8988T (cell line): ENCODE data around the gene BTN2A1.
"Not testable (repeated sequence)": the region's sequence is repeated elsewhere in the genome, so short reads cannot be mapped to it uniquely, and the experiment has no call there.

Source experiments
- DNase-seq: peaks from one replicate; pipeline ENCODE4 v3.0.0; 2011

The BTN2A1 gene

DNA sequence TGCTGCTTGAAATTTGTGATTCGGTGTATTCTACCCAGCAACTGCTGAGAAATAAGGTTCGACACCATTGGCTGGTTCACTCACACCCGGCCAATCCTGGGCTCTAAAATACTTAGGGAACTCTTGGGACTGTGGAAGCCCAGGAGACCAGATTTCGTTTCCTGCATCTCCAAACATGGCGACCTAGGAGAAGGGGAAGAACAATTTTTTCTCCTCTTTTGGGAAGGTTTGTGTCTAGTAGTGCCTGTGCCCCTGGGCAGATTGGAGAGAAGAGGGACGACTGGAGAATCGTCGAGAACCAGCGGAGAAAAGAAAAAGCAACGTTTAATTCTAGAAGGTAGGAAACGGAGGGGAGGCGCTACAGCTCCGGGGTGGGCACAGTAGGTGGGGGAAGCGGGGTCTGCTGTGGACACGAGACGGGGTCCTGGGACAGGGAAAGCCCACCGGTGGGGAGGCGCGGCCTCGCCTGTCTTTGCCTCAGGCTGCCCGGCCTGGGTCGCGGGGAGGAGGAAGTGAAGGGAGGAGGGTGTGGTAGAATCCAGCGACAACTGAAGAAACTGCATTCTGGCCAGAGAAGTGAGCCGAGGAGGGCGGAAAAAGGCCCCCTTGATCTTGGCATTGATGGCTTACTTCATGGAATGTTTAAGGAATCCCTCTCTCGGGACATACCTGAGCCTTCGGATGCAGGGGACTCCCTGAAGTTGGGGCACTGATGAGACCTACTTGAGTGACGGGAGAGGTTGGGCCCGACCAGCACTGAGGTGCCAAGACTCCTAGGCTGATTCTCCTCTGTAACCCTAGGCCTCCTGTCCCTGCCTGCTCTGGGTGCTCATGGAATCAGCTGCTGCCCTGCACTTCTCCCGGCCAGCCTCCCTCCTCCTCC lies at the start of gene BTN2A1:
Gene BTN2A1, plus strand, starts transcription at position 150 of the 883 bp plus-strand sequence. Its CDS starts 682 bp downstream, at position 832.
- DNase-seq = peak; percentile 49

DNA sequence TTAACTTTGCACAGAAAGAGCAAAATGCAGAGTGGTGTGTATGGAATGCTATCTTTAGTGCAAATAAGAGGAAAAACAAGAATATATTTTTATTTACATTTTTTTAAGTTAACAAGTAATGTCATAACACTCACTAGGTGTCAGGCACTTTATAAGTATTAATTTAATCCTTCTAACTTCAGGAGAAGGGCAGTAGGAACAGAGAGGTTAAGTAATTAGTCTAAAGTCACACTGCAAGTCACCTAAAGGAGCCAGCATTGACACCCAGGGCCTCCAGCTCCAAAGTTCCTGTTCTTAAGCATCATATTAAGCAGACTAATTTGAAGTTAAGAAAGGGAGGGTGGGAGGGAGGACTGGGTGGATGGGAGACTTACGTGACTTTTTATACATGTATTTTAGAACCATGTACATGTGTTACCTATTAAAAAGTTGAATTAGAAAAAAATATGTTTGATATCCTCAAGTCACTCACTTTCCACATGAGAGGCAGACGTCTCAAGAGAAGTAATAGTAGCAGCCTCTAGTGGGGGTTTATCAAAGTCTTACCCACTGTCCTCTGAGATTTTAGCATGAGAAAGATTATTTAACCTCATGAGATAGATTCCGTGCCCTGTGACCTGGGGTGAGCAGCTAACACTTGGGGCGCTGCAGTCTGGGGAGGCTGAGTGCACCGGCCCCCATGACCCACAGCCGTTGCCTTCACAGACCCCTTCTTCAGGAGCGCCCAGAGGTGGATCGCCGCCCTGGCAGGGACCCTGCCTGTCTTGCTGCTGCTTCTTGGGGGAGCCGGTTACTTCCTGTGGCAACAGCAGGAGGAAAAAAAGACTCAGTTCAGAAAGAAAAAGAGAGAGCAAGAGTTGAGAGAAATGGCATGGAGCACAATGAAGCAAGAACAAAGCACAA lies 48.7 kb upstream of the BTN2A1 start:
- DNase-seq = no peak

DNA sequence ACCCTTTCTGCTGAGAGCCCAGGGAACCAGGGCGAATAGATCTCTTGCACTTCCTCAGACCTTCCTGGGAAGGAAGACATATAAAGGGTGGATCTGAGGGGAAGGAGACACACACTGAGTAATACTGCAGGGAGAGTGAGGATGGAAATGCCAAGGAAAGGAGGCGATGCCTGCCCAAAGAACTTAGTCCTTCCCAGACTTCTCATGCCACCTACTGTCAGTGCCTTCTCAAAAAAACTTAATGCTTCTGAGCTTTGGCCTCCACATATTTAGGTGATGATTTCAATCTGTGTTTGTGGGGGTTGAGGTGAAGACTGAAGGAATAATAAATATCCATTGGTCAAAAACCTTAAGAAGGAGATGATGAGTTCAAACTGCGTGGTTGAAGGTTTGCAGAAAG lies 46.0 kb upstream of the BTN2A1 start:
- no peak for DNase-seq

DNA sequence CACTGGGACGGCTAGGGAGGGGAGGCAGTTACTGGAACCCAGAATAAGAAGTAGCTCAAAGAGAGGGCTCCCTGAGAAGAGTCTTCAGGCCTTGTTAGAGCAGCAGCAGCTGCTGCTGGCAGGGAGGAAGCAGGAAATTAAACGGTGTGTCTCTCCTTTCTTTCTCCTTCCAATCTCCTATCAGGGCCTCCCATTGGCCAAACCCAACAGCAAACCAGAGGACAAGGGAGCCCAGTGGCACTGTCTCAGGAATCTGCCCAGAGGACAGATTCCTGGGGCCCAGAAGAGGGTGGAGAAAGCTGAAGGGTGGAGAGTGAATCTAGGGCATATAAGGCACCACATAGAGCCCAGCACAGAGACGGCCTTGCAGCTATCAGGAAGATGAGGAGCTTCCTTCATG lies 45.5 kb upstream of the BTN2A1 start:
- no peak for DNase-seq

DNA sequence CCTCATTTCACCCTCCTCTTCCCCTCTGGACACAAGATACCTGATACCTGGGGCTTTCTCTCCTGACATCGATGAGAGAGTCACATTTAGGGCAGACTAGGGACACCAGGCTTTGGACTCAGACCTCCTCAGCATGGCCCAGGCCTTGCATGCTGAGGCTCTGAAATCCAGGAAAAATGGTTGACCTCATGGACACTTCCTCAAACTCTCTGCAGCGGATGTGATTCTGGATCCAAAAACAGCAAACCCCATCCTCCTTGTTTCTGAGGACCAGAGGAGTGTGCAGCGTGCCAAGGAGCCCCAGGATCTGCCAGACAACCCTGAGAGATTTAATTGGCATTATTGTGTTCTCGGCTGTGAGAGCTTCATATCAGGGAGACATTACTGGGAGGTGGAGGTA lies 44.8 kb upstream of the BTN2A1 start:
- DNase-seq = no peak

DNA sequence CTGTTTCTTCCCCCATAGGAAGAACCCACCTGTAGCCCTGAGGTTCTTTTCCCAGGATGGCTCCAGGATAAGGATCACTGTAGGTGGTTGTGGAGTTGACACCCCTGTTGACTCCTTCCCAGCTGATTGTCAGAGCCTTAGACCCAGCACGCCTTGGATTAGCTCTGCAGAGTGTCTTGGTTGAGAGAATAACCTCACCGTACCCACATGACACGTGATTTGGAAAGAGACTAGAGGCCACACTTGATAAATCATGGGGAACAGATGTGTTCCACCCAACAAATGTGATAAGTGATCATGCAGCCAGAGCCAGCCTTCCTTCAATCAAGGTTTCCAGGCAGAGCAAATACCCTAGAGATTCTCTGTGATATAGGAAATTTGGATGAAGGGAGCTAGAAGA lies 43.5 kb upstream of the BTN2A1 start:
- no peak for DNase-seq

DNA sequence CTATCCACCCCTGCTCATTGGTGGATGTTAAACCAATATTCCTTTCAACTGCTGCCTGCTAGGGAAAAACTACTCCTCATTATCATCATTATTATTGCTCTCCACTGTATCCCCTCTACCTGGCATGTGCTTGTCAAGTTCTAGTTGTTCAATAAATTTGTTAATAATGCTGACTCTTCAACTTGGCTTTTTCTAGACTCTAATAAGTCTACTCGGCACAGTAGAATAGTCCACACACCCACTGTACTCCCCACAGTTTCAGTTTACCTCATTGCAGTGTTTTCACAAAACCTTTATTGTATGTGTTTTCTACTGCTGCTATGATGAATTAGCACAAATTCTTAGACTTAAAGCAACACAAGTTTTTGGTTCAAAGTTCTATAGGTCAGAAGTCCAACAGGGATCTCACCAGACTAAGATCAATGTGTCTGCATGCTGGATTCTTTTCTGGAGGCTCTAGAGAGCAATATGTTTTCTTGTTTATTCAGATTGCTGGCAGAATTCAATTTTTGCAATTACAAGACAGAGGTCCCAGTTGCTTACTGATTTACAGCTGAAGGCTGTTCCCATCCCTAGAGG lies 42.6 kb upstream of the BTN2A1 start:
- DNase-seq = no peak

DNA sequence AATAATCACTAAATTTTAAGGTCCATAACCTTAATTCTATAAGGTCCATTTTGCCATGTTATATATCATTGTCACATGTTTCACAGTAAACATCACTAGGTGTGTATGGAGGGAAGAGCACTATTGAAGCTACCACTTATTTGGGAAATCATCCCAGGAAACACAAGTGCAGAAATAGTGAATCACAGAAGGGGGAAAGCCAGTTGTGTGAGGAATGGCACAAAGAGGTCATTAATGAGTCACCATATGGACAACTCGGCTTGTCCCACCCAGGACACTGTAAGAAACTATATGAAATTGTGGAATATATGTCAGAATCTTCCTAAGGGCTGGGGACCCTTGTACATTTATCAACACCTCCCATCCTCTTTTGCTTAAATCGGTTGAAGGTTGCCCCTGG lies 42.0 kb upstream of the BTN2A1 start:
- DNase-seq = no peak

DNA sequence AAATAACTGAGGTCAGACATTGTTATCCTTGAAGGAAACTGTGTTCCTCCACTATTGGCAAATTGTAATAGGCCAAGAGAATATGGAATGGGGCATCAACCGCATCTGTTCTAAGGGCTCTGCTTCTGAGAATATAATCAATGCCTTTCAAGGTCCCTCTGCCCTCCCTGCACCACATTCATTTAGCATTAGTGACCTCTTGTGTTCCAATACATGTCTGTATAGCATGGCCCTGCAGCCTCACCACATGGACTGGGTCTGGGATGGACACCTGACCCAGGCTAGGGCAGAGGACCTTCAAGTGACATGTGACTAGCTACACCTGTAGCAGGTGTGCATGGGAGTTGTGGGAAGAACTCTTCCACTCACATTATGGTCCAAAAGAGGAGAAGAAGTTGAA lies 41.5 kb upstream of the BTN2A1 start:
- DNase-seq = no peak

DNA sequence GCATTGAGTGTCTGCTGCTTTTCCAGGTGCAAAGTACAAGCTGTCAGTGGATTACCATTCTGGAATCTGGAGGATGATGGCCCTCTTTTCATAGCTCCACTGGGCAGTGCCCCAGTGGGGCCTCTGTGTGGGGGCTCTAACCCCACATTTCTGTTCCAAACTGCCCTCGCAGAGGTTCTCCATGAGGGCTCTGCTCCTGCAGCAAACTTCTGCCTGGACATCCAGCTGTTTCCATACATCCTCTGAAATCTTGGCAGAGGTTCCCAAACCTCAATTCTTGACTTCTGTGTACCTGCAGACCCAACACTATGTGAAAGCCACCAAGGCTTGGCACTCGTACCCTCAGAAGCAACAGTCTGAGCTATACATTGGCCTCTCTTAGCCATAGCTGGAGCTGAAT lies 39.7 kb upstream of the BTN2A1 start:
- not testable (repeated sequence) for DNase-seq

DNA sequence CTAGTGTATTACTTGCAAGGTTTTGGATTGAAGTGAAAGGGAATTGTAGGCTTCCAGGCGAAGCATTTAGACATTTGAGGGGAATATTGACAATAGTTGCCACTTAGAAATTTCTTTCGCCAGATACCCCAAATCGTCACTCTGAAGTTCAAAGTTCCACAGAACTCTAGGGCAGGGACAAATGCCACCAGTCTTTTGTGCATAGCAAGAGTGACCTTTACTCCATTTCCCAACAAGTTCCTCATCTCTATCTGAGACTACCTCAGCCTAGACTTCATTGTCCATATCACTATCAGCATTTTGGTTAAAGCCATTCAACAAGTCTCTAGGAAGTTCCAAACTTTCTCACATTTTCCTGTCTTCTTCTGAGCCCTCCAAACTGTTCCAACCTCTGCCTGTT lies 39.0 kb upstream of the BTN2A1 start:
- not testable (repeated sequence) for DNase-seq

DNA sequence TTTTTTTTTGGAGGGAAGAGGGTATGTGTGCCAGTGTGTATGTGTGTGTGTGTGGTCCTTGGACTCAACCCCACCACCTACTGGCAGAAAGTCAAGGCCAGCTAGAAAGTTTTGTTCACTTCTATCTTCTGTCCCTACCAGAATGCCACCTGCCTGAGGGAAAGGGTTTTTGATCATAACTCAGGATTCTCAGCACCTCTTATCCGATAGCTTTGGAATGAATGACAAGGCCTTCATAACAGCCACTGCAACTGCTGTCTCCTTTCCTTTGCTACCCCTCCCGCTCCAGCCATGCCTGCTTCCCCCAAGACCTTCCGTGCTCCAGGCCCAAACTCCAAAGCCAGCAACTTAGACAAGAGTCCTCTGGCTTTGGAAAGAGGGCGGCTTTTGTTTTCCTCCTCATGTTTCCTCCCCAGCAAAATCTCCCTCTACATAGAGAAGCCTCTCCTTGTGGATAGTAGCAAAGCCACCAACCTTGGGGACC lies 37.0 kb upstream of the BTN2A1 start:
- DNase-seq = no peak

DNA sequence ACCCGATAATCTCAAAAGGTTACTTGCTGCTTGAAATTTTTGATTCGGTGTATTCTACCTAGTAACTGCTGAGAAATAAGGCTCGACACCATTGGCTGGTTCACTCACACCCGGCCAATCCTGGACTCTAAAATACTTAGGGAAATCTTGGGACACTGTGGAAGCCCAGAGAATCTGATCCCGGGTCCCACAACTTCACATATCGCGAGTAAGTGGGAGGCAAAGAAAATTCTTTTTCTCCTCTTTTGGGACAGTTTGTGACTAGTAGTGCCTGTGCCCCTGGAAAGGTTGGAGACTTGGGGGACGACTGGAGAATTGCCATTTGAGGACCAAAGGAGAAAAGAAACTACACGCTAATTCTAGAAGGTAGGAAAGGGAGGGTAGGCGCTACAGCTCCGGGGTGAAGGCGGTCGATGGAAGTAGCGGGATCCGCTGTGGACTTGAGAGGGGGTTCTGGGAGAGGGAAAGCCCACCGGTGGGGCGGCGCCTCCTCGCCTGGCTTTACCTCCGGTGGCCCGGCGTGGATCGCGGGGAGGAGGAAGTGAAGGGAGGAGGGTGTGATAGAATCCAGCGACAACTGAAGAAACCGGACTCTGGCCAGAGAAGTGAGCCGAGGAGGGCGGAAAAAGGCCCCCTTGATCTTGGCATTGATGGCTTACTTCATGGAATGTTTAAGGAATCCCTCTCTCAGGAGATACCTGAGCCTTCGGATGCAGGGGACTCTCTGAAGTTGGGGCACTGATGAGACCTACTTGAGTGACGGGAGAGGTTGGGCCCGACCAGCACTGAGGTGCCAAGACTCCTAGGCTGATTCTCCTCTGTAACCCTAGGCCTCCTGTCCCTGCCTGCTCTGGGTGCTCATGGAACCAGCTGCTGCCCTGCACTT lies 36.3 kb upstream of the BTN2A1 start:
- DNase-seq = peak; percentile 65

DNA sequence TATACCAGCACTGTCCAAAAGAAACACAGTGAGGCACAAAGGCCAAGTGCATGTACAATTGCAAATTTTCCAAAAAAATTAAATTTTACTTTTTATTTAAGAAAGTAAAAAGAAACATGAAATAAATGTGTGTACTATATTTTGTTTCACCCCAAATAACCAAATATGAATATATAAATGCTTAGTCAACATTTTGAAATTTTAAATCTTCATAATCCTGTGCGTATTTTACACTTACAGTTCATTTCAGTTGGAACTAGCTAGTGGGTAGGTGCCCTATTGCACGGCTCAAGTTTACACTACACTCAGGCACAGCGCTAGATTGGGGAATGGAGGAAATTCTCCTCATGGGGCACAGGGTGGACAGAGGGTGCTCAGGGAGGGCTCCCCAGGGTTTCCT lies 35.4 kb upstream of the BTN2A1 start:
- DNase-seq = no peak

DNA sequence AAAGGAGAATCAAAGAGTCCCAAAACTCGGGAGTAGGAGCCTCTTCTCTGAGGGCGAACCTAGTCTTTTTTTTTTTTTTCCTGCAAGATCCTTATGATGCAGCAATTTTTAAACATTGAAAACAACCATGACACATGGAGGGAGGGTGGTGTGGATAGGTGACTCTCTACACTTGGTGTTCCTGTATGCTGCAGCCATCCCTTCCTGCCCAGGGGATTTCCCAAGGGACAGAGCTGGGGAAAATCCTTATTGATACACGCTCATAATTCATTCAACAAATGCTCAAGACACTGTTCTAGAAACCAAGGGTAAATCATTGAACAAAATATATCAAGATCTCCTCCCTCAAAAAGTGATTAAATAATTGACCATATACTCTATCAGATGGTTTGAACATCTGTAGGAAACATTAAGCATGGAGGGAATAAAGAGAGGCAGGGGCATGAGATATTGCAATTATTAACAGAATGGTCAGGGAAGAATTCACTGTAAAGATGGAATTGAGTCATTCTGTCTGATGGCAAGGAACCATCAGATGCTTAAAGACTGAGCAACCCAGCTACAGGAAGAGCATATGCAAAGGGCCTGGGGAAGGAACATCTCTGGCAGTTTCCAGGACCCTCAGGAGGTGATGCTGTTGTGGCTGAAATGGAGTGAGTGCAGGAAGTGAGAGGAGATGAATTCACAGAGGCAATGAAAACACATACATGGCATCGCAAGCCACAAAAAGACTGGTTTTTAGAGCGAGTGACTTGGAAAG lies 30.9 kb upstream of the BTN2A1 start:
- DNase-seq = no peak

DNA sequence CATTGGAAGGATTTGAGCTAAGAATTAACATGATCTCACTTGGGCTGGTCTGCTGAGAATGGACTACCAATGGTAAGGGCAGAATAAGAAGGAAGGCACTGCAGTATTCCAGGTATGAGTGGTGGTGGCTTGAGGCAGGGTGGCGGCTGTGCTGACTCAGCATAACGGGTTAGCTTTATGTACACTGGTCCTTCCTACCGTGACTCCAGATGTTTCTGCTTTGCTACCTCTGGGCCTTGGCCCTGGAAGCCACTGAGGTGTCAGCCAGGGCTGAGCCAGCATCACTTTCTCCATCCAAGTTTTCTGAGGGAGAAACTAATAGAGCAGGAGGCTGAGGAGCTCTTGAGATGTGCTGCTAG lies 30.3 kb upstream of the BTN2A1 start:
- DNase-seq = no peak

DNA sequence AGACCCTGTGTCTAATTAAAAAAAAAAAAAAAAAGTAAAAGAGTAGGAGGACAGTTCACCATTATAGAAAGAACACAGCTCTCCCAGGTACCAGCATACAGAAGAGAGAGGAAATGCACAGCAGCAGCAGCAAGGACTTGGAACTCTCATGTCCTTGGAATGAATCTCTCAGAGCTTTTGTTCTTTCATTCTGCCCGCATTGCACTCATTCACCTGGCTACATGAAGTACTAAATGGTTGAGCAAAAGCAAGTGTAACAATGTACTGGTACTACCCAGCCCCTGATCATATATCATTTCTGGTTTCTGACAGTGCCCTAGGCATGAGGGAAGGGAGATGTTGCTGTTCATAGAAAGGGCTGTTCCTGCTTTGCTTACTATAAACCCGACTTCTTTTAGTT lies 29.5 kb upstream of the BTN2A1 start:
- no peak for DNase-seq

DNA sequence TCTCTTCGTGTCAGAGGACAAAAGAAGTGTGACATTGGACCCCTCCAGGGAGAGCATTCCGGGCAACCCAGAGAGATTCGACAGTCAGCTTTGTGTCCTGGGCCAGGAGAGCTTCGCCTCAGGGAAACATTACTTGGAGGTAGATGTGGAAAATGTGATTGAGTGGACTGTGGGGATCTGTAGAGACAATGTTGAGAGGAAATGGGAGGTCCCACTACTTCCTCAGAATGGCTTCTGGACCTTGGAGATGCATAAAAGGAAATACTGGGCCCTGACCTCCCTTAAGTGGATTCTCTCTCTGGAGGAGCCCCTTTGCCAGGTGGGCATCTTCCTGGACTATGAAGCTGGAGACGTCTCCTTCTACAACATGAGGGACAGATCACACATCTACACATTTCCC lies 27.0 kb upstream of the BTN2A1 start:
- DNase-seq = no peak

DNA sequence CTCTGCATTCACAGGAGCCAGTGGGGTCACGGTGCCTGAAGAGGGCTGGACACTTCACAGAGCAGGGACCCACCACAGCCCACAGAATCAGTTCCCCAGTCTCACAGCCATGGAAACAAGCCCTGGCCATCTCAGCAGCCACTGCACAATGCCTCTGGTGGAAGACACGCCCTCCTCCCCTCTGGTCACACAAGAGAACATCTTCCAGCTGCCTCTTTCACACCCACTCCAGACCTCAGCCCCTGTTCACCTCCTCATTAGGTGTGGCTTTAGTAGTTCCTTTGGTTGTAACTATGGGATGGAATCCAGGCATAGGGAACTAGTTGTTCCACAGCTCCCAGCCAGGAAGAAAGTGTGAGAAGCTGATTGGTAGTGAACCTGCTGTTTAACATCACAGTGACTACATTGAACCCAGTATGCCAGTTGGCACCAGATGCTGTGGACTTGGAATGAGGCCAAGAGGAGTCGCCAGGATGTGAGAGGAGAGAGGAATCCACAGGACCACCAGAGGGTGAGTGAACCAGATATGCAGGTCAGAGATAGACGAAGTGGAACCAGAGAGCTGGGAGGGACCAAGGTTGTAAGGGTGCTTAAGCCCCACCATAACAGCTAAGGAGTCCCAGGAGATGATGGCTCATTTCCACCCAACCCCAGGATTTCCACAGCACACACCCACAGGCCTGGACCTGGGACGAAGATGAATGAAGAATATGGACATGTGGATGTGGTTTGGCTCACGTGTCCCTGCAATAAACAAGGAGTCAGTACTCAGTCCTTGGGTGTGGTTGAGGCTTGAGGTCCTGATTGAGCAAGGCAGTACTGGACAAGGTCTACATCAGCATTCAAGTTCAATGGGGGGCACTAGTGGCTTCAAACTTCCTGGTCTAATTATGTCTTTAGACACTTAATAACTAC lies 26.2 kb upstream of the BTN2A1 start:
- no peak for DNase-seq

DNA sequence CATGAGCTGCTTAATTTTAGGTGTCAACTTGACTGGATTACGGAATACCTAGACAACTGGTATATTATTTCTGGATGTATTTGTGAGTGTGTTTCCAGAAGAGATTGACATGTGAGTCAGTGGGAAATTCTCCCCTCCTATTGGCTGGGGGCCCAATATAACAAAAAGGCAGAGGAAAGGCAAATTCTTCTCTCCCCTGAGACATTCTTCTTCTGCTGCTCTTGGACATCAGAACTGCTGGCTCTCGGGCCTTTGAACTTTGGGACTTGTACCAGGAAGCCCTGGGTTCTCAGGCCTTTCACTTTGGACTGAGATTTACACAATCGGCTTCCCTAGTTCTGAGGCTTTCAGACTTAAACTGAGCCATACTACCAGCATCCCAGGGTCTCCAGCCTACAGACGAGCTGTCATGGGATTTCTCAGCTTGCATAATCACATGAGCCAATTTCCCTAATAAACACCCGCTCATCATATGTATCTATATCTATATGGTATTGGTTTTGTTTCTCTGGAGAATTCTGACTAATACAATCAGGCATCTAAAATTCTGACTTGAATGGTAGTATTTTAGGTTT lies 25.0 kb upstream of the BTN2A1 start:
- no peak for DNase-seq
